GM23248 (cell line): ENCODE data around the gene SLC16A3. TPM values are rescaled to one million over a fixed set of nuclear protein-coding genes. Genes with fewer than 3 reads are reported as not detected.

ENCODE experiments used
- DNase-seq: peaks from one replicate; pipeline ENCODE4 v3.0.0-alpha.2; 2015
- H2AFZ ChIP-seq: fragments of 200-600 bp; sonication (generic); 2 replicates; pipeline ENCODE4 v1.6.1; 2016; ENCODE audit warnings: antibody characterized with exemption
- H3F3A ChIP-seq: fragments of 200-600 bp; sonication (generic); 2 replicates; pipeline ENCODE4 v1.6.1; 2016; ENCODE audit warnings: mild to moderate bottlenecking, antibody characterized with exemption, mixed run types; ENCODE audit not compliant: insufficient read depth
- H3K27ac ChIP-seq: fragments of 200-600 bp; sonication (generic); 2 replicates; pipeline ENCODE4 v1.5.1; 2016; ENCODE audit warnings: mild to moderate bottlenecking
- H3K27me3 ChIP-seq: fragments of 200-600 bp; sonication (generic); replicated peaks from 2 replicates; pipeline ENCODE4 v1.6.1; 2016; ENCODE audit warnings: mild to moderate bottlenecking; ENCODE audit not compliant: insufficient read depth
- H3K36me3 ChIP-seq: fragments of 200-600 bp; sonication (generic); 2 replicates; pipeline ENCODE4 v1.6.1; 2016; ENCODE audit warnings: low read depth, mild to moderate bottlenecking
- H3K4me1 ChIP-seq: fragments of 200-600 bp; sonication (generic); 2 replicates; pipeline ENCODE4 v1.6.1; 2016; ENCODE audit warnings: mild to moderate bottlenecking; ENCODE audit not compliant: insufficient read depth
- H3K4me2 ChIP-seq: fragments of 200-600 bp; sonication (generic); one replicate; pipeline ENCODE4 v1.6.1; 2016; ENCODE audit warnings: mild to moderate bottlenecking; ENCODE audit not compliant: unreplicated experiment
- H3K4me3 ChIP-seq: fragments of 200-600 bp; sonication (generic); 2 replicates; pipeline ENCODE4 v1.5.1; 2016; ENCODE audit warnings: mild to moderate bottlenecking
- H3K79me2 ChIP-seq: fragments of 200-600 bp; sonication (generic); 2 replicates; pipeline ENCODE4 v1.6.1; 2016; ENCODE audit warnings: mild to moderate bottlenecking; ENCODE audit not compliant: insufficient read depth
- H3K9ac ChIP-seq: fragments of 200-600 bp; sonication (generic); 2 replicates; pipeline ENCODE4 v1.6.1; 2016; ENCODE audit warnings: mild to moderate bottlenecking
- H3K9me2 ChIP-seq: fragments of 200-600 bp; sonication (generic); 2 replicates; pipeline ENCODE4 v1.6.1; 2016; ENCODE audit warnings: mixed run types, mild to moderate bottlenecking, moderate library complexity; ENCODE audit not compliant: insufficient read depth
- H3K9me3 ChIP-seq: fragments of 200-600 bp; sonication (generic); one replicate; pipeline ENCODE4 v1.6.1; 2017; ENCODE audit warnings: low read depth
- H4K20me1 ChIP-seq: fragments of 200-600 bp; sonication (generic); 2 replicates; pipeline ENCODE4 v1.6.0; 2016; ENCODE audit not compliant: insufficient read depth
- EZH2 ChIP-seq: fragments of 200-600 bp; sonication (generic); IDR thresholded peaks from 2 replicates; pipeline ENCODE4 v1.6.1; 2018; ENCODE audit warnings: antibody characterized with exemption, mild to moderate bottlenecking; ENCODE audit not compliant: insufficient read depth, poor library complexity, severe bottlenecking
- EZH2phosphoT487 ChIP-seq: fragments of 200-600 bp; sonication (generic); IDR thresholded peaks from 2 replicates; pipeline ENCODE4 v1.6.1; 2018; ENCODE audit warnings: antibody characterized with exemption, moderate library complexity, mild to moderate bottlenecking, low read depth; ENCODE audit not compliant: insufficient read depth
- WGBS, 2 experiments: methylation state at CpG; one replicate each; pipeline ENCODE4 v1.1.6; 2015 to 2017; ENCODE audit warnings: low lambda C conversion rate in 2 of 2, low coverage in 1 of 2; ENCODE audit errors: missing lambda C conversion rate in 2 of 2; 5-methylcytosine and 5-hydroxymethylcytosine counted together
- in situ Hi-C: fragments of 300-500 bp; cut with MboI; formaldehyde crosslinking; loops from 2 replicates; pipeline ENCODE4 v1.15.0; 2020
- polyA plus RNA-seq: library from polyadenylated mRNA; unstranded; fragments of >200 nt; fragmentation: Nextera tagmentation; extraction: Ambion mirVana; gene quantifications from 2 replicates; pipeline ENCODE4 v1.2.1, GENCODE V29; 2016
- total RNA-seq: library from RNA; depleted of rRNA; stranded (reverse); fragments of >200 nt; shearing (Covaris generic); gene quantifications from 2 replicates; pipeline ENCODE4 v1.2.3, GENCODE V29; 2014

SLC16A3 gene
- total and polyA plus RNA-seq, 2 experiments from 2014 or later: 95.5 to 550 TPM

GRCh38 chr17:82240506-82241182, 11.8 kb downstream of the SLC16A3 start:
- Histone ChIP-seq H3K79me2 (peaks cover 46% of the 10 kb centered on the region), H3K27me3 (no peaks in the 10 kb centered on the region), H3K4me3 (no peak overlapping the region), H3K9me2 (no peaks in the 10 kb centered on the region), H3K9me3 (no peaks in the 10 kb centered on the region), H3K4me1 (peaks cover 39% of the 10 kb centered on the region), H3K9ac (peak overlapping the region; percentile 45), H3K27ac (peak overlapping the region; percentile 79), H4K20me1 (no peaks in the 10 kb centered on the region; the same call in 1 of the 2 replicates), H3F3A (peaks cover 54% of the 10 kb centered on the region), H3K4me2 (no peak overlapping the region), H2AFZ (no peak overlapping the region), H3K36me3 (peaks cover 13% of the 10 kb centered on the region; the same call in 1 of the 2 replicates)
- in situ Hi-C loops: no loop called here
- 73 to 74% methylated on average over 17 to 19 of the region's 20 CpGs for whole genome bisulfite sequencing, 2 experiments
- no peak for TF ChIP-seq EZH2phosphoT487
- no peak for TF ChIP-seq EZH2
- DNase-seq: no peak

- Histone ChIP-seq H4K20me1 (peaks cover 5% of the 10 kb centered on the region; the same call in 1 of the 2 replicates), H3K27me3 (no peaks in the 10 kb centered on the region), H3K4me3 (no peak overlapping the region), H3K9me3 (no peaks in the 10 kb centered on the region), H3F3A (peaks cover 61% of the 10 kb centered on the region), H3K27ac (peak overlapping the region; percentile 79), H3K4me1 (peaks cover 44% of the 10 kb centered on the region), H3K36me3 (peaks cover 11% of the 10 kb centered on the region; the same call in 1 of the 2 replicates), H3K79me2 (peaks cover 44% of the 10 kb centered on the region), H3K9me2 (no peaks in the 10 kb centered on the region), H3K9ac (peak overlapping the region; percentile 45), H2AFZ (no peak overlapping the region), H3K4me2 (peak overlapping the region; percentile 7)
- in situ Hi-C loops: no loop called here
- 29 to 38% methylated on average over 16 to 27 of the region's 27 CpGs for WGBS, 2 experiments
- TF ChIP-seq EZH2phosphoT487 (no peak), EZH2 (no peak)
- peak; percentile 88 for DNase-seq
Measured at GRCh38 chr17:82241183-82241925, 12.5 kb downstream of the SLC16A3 start.

GRCh38 chr17:82241926-82242697, 13.3 kb downstream of the SLC16A3 start:
- Histone ChIP-seq H3K9me3 (no peaks in the 10 kb centered on the region), H3K4me2 (no peak overlapping the region), H3K4me3 (no peak overlapping the region), H2AFZ (no peak overlapping the region), H3K9ac (peak overlapping the region; percentile 45; the same call in 1 of the 2 replicates), H3K27ac (peak overlapping the region; percentile 79), H3F3A (peaks cover 63% of the 10 kb centered on the region), H3K36me3 (peaks cover 7% of the 10 kb centered on the region; the same call in 1 of the 2 replicates), H4K20me1 (peaks cover 6% of the 10 kb centered on the region; the same call in 1 of the 2 replicates), H3K79me2 (peaks cover 38% of the 10 kb centered on the region), H3K9me2 (no peaks in the 10 kb centered on the region), H3K4me1 (peaks cover 51% of the 10 kb centered on the region), H3K27me3 (no peaks in the 10 kb centered on the region)
- WGBS, 2 experiments: 49 to 59% methylated on average over 16 to 20 of the region's 20 CpGs
- no peak for TF ChIP-seq EZH2
- TF ChIP-seq EZH2phosphoT487: no peak
- no peak for DNase-seq
- in situ Hi-C loops: no loop called here

GRCh38 chr17:82242698-82242976, 13.8 kb downstream of the SLC16A3 start:
- Histone ChIP-seq H3K27ac (peak overlapping the region; percentile 79), H3K79me2 (peaks cover 38% of the 10 kb centered on the region), H2AFZ (no peak overlapping the region), H3K9me2 (no peaks in the 10 kb centered on the region), H3F3A (peaks cover 68% of the 10 kb centered on the region), H3K4me3 (no peak overlapping the region), H3K9me3 (no peaks in the 10 kb centered on the region), H3K36me3 (peaks cover 10% of the 10 kb centered on the region; the same call in 1 of the 2 replicates), H4K20me1 (peaks cover 6% of the 10 kb centered on the region; the same call in 1 of the 2 replicates), H3K4me1 (peaks cover 56% of the 10 kb centered on the region), H3K9ac (no peak overlapping the region), H3K27me3 (no peaks in the 10 kb centered on the region), H3K4me2 (no peak overlapping the region)
- in situ Hi-C loops: no loop called here
- no peak for DNase-seq
- 88 to 89% methylated on average over 24 of the region's 24 CpGs for WGBS, 2 experiments
- TF ChIP-seq EZH2phosphoT487 (no peak), EZH2 (no peak)
